ENCODE data around the gene NAT9.

Gene NAT9

GRCh38 chr17:74786431-74787055 is 10.4 kb upstream of the NAT9 start:
- TF ChIP-seq CREB1 (IDR thresholded peaks at IDR 0.05; ENCODE audit: low read depth) (no peak), CEBPB (IDR thresholded peaks at IDR 0.05) (0 out of 2 replicates have a peak, but pooled peaks have one; percentile 33)

- TF ChIP-seq FOXM1 (IDR thresholded peaks at IDR 0.05; ENCODE audit: borderline replicate concordance, low read depth) (no peak), NFIC (IDR thresholded peaks at IDR 0.05) (no peak), ZBTB7A (IDR thresholded peaks at IDR 0.05; ENCODE audit: low read depth) (no peak), YY1 (IDR thresholded peaks at IDR 0.05; ENCODE audit: low read depth) (no peak), TAF1 (IDR thresholded peaks at IDR 0.05; ENCODE audit: low read depth) (no peak), CREB1 (IDR thresholded peaks at IDR 0.05; ENCODE audit: low read depth) (no peak), EGR1 (IDR thresholded peaks at IDR 0.05) (no peak), USF1 (IDR thresholded peaks at IDR 0.05) (no peak), CEBPB (IDR thresholded peaks at IDR 0.05) (no peak)
These were observed 9.8 kb upstream of the NAT9 start for GRCh38 chr17:74785981-74786360.

GRCh38 chr17:74785096-74785980 is 9.2 kb upstream of the NAT9 start:
- no peak for TF ChIP-seq NFIC (IDR thresholded peaks at IDR 0.05)
- no peak for TF ChIP-seq USF1 (IDR thresholded peaks at IDR 0.05)
- TF ChIP-seq CEBPB (IDR thresholded peaks at IDR 0.05): no peak
- no peak for TF ChIP-seq TAF1 (IDR thresholded peaks at IDR 0.05; ENCODE audit: low read depth)
- TF ChIP-seq EP300 (IDR thresholded peaks at IDR 0.05; ENCODE audit: borderline replicate concordance): no peak
- TF ChIP-seq FOXM1 (IDR thresholded peaks at IDR 0.05; ENCODE audit: borderline replicate concordance, low read depth): no peak
- no peak for TF ChIP-seq TCF12 (IDR thresholded peaks at IDR 0.05; ENCODE audit: low read depth)
- TF ChIP-seq, protein P1, sequence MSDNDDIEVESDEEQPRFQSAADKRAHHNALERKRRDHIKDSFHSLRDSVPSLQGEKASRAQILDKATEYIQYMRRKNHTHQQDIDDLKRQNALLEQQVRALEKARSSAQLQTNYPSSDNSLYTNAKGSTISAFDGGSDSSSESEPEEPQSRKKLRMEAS (IDR thresholded peaks at IDR 0.05): no peak

DNA sequence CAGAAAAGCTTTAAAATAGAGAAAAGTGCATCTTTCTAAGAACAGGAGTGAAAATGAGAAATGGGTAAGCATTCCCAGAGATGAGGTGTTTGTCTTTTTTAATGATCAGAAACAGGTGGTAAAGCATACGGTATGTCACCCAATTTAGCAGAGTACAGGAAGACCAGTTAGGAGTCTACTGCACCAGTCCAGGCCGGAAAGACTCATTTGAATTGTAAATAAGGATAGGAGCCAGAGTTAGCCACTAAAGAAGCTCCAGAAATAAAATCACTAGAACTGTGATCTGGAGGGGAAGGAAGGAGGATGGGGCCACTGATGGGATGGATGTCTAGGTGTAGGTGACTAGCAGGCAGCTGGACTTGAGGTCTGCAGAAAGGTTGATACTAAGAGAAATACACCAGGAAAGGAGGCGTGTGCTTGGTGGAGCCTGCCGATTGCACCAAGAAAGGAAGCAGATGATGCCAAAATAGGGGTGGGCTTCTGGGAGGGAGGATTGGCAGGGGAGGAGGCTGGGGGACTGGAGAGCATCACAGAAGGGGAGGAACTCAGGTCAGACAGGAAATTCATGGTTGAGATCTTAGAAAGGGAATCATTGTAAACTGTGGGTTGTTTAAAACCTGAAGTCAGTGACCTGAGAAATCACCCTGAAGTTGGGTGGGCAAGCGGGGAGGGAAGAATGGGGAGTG is 8.1 kb upstream of the NAT9 start:
- TF ChIP-seq, protein P1 (IDR thresholded peaks at IDR 0.05): no peak
- no peak for TF ChIP-seq TCF12 (IDR thresholded peaks at IDR 0.05; ENCODE audit: low read depth)

- TF ChIP-seq EP300 (IDR thresholded peaks at IDR 0.05; ENCODE audit: borderline replicate concordance) (no peak), TCF12 (IDR thresholded peaks at IDR 0.05; ENCODE audit: low read depth) (no peak), RAD21 (IDR thresholded peaks at IDR 0.05; ENCODE audit: low read depth) (no peak), CREB1 (IDR thresholded peaks at IDR 0.05; ENCODE audit: low read depth) (no peak), CEBPB (IDR thresholded peaks at IDR 0.05) (no peak), EGR1 (IDR thresholded peaks at IDR 0.05) (no peak), TAF1 (IDR thresholded peaks at IDR 0.05; ENCODE audit: low read depth) (no peak), TEAD4 (IDR thresholded peaks at IDR 0.05) (no peak), ZBTB7A (IDR thresholded peaks at IDR 0.05; ENCODE audit: low read depth) (no peak), USF1 (IDR thresholded peaks at IDR 0.05) (no peak), NFIC (IDR thresholded peaks at IDR 0.05) (no peak), YY1 (IDR thresholded peaks at IDR 0.05; ENCODE audit: low read depth) (no peak), FOXM1 (IDR thresholded peaks at IDR 0.05; ENCODE audit: borderline replicate concordance, low read depth) (no peak)
- TF ChIP-seq, protein P1 (IDR thresholded peaks at IDR 0.05): no peak
- TF ChIP-seq, protein P2, sequence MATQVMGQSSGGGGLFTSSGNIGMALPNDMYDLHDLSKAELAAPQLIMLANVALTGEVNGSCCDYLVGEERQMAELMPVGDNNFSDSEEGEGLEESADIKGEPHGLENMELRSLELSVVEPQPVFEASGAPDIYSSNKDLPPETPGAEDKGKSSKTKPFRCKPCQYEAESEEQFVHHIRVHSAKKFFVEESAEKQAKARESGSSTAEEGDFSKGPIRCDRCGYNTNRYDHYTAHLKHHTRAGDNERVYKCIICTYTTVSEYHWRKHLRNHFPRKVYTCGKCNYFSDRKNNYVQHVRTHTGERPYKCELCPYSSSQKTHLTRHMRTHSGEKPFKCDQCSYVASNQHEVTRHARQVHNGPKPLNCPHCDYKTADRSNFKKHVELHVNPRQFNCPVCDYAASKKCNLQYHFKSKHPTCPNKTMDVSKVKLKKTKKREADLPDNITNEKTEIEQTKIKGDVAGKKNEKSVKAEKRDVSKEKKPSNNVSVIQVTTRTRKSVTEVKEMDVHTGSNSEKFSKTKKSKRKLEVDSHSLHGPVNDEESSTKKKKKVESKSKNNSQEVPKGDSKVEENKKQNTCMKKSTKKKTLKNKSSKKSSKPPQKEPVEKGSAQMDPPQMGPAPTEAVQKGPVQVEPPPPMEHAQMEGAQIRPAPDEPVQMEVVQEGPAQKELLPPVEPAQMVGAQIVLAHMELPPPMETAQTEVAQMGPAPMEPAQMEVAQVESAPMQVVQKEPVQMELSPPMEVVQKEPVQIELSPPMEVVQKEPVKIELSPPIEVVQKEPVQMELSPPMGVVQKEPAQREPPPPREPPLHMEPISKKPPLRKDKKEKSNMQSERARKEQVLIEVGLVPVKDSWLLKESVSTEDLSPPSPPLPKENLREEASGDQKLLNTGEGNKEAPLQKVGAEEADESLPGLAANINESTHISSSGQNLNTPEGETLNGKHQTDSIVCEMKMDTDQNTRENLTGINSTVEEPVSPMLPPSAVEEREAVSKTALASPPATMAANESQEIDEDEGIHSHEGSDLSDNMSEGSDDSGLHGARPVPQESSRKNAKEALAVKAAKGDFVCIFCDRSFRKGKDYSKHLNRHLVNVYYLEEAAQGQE (IDR thresholded peaks at IDR 0.05; ENCODE audit: low read depth): no peak
These were observed 6.4 kb upstream of the NAT9 start for GRCh38 chr17:74782571-74782970.

DNA sequence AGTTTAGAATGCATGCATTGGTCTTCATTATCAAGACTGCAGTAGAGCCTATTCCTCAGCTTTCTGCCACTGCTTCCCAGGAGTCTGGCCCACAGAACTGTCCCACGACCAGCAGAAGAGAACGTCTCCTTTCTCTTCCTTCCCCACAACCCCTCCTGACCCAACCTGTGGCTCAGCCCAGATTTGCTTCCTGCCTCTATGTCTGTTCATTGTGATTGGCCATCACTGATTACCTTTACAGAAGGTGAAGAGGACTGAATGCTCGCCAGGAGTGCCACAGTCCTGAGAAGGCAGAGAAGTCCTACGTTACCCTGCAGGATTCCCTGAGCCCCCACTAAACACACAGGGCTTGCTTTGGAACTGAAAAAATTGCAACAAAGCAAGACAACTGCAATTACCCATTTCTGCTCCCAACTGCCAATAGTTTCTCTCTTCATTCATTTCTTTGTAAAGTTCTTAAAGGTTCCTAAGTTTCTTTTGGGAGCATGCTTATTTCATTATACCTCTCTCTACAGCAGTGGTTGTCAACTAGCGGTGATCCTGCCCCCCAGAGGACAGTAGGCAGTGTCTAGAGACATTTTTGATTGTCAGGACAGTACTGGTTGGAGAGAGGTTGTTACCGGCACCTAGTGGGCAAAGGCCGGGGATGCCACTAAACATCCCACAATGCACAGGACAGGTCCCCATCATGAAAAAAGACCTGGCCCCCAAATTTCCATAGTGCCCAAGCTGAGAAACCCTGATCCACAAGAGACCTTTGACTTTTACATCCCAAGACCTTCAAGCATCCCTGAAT is 4.5 kb upstream of the NAT9 start:
- TF ChIP-seq EP300 (IDR thresholded peaks at IDR 0.05; ENCODE audit: borderline replicate concordance): no peak
- TF ChIP-seq YY1 (IDR thresholded peaks at IDR 0.05; ENCODE audit: low read depth): no peak
- peak; percentile 48 for TF ChIP-seq RAD21 (IDR thresholded peaks at IDR 0.05; ENCODE audit: low read depth)
